HEK293T (cell line): ENCODE results near the gene UBA1.

ENCODE experiments used
- FOXA1 ChIP-seq: fragments of 450-650 bp; IDR thresholded peaks from 2 replicates; pipeline ENCODE4 v1.6.1; 2016; ENCODE audit warnings: mild to moderate bottlenecking
- FOXM1 ChIP-seq: fragments of 450-650 bp; IDR thresholded peaks from 2 replicates; pipeline ENCODE4 v1.6.1; 2017; ENCODE audit warnings: mild to moderate bottlenecking, borderline replicate concordance
- HDGF ChIP-seq: fragments of 450-650 bp; IDR thresholded peaks from 2 replicates; pipeline ENCODE4 v1.6.1; 2017; ENCODE audit warnings: antibody characterized with exemption, borderline replicate concordance
- LEF1 ChIP-seq: fragments of 450-650 bp; IDR thresholded peaks from 2 replicates; pipeline ENCODE4 v1.6.1; 2017; ENCODE audit warnings: mild to moderate bottlenecking, borderline replicate concordance
- SP1 ChIP-seq: fragments of 450-650 bp; IDR thresholded peaks from 2 replicates; pipeline ENCODE4 v1.6.1; 2017
- TARDBP ChIP-seq: fragments of 450-650 bp; IDR thresholded peaks from 2 replicates; pipeline ENCODE4 v1.6.1; 2016

DNA sequence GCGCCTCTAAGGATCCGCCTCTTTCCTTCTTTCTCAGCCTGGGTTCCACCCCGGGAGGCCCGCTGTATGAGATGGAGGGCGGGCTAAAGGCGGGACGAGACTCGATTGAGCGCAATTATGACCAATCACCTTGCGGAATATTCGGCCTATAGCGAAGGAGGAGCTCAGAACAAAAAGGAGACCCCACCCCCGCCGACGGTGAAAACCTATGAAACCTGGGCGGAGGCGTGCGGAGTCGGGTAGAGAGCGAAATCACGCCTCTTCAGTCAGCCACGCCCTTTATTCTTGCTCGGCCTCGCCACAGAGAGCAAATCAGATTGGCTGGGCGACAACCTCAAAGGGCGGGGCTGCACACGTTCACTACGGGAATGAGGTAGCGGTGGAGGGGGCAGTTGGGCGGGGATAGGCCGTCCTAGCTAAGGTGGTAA is 24.2 kb downstream of the UBA1 start:
- TF ChIP-seq TARDBP (no peak), SP1 (no peak), FOXA1 (no peak), FOXM1 (no peak), HDGF (no peak), LEF1 (no peak)
